GM18511 (cell line): Measurements from ENCODE around the gene ANO1.

ENCODE experiments used
- ATAC-seq: cut with Tn5 transposase; IDR thresholded peaks from one replicate; pipeline ENCODE4 v1.9.1; 2021; ENCODE audit warnings: mild to moderate bottlenecking, moderate library complexity; ENCODE audit not compliant: unreplicated experiment

Gene ANO1

DNA sequence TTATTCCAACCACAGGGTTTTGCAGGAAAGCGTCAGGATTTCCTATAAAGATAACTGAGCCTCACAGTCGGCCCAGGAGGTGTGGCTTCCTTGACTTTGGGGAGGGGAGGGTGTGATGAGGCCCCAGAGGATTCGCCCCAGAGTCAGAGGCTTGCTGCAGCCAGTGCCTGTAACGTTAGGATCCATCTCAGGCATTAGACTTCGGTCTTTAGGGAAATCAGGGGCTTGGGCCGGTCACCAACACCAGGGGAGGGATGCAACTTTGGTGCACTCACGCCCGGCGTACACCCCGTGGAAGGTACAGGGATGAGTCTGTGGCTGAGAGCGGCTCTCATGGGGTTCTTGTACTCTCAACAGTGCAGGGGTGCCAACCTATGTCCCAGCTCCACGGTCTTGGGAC lies 5.7 kb upstream of the ANO1 start:
- no peak for ATAC-seq

DNA sequence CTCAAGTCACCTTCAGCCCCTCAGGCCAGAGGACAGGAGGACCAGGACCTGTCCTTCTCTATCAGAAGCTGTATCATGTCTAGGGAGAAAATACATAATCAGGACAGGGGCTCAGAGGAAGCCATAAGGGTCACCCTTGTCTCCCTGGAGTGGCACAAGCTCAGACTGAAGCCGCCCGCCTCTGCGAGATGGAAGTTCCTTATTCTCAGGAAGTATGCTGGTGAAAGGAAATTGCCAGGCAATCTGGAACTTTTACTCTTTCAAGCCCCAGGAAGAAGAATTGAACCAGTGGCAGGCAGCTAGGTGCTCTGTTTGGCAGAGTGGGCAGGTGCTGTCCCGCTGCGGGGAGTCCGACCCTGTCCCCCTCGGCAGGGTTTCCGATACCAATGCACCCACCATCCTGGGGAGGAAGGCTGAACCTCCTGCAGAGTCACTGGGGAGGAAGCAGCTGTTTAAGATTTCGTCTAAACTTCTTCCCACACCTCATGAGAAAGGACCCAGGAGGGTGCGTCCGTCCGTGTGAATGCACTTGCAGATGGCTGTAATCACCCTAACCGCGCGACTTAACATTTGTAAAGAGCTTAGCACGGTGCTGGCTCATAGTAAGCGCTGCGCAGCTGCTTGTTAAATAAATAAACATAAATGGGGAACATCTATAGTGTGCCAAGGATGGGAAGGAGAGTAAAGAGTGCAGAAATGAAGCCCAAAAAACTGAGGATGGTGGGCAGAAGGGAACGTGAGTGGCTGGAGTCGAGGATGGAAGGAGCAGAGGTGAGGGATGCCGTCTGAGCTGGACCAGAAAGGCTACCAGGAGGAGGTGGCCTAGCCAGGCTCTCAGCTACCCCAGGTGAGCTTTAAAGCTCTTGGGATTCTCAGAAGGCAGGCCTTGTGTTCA lies 5.0 kb upstream of the ANO1 start:
- ATAC-seq = no peak

DNA sequence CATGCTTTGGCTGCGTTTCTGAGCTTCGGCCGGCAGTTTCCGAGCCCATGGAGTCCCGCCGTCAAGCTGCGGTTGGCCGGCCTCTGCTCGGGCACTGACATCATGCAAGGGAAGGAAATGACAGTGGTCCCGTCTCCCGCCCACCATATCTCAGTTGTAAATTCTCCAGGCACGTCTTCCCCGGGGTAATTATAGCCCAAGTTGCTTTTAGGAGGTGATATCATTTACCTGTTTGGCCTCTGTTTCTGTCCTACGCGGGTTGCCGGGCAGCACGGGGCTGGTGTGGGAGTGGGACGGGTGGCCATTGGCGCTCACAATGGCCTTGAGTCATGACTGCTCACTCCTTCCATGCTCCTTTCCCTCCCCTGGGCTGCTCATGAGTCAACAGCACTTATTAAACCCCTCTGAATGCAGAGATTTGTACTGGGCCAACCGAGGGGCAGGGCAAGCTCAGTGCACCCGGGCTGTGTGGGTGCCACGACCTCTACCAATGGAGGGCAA lies 4.2 kb upstream of the ANO1 start:
- ATAC-seq = no peak

DNA sequence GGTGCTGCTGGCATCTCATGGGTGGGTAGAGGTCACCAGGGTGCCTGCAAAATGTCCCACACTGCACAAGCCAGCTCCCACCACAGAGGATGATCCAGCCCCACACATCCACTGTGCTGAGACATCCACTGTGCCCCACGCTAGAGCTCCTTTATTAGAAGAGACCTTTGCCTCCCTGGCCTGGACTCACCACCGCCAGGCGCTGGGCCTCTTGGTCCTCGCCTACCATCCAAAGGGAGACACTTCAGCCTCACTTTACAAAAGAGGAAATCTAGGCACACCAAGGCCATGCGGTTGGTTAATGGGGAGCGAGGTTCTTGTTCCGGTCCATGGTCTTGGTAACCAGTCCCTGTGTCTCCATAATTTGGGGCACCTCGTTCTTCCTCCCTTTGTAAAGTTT lies 3.4 kb upstream of the ANO1 start:
- no peak for ATAC-seq

DNA sequence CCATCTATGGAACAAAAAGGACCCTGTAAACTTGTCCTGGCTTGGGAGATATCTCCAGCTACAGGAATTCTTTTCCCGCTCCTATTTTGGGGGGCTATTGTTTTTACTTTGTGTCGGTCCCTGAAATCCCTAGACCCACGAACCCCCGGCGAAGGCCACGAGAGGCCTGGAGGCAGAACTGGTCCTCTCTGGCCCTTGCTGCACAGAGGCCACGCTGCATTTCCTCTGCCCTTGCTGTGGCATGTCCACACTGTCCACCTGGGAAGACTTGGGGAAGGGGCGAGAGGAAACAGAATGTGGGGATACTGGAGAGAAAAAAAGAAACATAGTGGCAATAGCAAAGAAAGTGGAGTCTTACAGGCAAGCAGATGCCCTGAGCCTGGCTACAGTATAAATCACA lies 2.3 kb upstream of the ANO1 start:
- no peak for ATAC-seq

DNA sequence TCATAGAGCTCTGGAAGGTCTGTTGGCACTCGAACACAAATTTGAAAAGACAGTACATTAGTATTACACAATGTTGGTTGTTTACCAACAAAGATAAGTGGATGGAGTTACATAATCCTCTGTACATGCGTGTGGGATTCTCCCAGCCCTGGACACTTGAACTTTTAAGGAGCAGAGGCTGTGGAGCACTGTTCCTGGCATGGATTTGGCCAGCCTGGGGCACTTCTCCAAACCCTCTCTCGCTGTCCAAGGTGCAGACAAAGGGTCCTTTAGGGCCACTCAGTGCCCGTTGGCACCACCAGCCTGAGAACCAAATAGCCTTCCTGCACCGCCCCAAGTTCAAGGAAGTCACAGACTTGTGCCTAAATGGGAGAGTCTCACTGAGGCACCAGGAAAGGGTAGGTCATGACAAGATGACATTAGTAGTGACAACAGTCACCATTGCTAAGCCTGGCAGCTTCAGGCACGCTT lies 1.6 kb upstream of the ANO1 start:
- ATAC-seq = no peak

DNA sequence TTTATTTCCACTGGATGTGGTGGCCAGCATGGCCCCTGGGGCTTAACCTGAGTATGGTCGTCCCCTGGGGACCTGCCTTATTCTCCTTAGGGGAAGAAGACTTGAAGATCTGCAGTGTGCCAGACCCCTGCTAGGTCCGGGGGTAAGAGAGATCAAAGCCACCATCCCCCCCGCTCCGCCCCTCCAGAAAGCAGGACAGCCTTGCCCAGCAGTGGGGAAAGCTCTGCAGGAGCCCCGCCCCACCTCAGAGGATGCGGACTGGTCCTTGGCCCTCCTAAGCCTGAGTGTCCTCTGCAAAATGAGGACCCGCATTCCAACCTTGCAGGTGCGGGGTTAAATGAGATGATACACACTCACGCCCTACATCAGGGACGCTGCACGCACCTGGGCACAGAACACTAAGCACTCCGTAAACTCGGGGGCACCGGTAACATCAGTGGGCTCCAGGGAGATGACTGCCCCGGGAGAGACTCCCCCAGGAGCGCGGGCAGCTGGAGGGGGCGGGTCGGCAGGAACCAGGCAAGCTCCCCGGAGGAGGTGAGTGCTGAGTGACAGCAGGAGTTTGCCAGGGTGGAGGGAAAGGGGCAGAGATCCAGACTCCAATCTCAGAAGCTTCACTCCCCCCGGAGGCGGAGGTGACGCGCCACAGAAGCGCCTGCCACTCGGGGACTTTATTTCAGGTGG lies 564 bp upstream of the ANO1 start:
- no peak for ATAC-seq

DNA sequence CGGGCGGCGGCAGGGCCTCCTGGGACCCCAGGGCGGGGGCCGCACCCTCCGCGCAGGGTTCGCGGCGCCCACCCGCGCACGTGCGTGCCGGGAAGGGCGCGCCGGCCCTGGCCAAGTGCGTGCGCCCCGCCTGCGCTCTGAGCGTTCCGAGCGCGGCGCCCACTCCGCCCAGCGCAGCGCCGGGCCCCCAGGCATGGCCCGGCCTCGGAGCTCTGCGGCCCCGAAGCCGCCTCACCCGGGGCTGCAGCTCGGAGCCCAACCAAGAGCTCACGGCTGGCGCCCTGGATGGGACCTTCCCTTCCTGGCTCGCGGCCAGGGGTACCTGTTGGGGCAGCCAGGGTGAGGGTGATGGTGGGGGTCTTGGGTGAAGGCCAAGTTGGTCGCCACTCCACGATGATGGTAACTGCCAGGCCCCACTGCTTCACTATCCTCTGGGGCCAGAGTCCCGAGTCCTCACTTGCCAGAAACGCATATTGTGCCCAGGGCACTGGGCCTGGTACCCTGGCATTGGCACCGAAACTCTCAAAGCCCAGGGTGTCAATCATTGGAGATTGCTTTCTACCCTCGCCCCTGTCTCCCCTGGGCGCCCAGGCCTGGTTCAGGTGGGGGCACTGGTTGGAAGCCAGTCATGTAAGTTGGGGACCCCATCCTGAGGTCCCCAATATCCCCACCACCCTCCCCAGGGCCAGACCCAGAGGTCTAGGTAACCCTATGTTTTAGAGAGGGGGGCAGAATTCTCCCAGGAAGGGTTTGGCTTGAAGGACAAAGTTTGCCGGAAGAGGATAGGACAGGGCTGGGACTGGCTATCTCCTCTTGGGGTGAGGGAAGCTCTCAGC lies 882 bp downstream of the ANO1 start:
- no peak for ATAC-seq

DNA sequence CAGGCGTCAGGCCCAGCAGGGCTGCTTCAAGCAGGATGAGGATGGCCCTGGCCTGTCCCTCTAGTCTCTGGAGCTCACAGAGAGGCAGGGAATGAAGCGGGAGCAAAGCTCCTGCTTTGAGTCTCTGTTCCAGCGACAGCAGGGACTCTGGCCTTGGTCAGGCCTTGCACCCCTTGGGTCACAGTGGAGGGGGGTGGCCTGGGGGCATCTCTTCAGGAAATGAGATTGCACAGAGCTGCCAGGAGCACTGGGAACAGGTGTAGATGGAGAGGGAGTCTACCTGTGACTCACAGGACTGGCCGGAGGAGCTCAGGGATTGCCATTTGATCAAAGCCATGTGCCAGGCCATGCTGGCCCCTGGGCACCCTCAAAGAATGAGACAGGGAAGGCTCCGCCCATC lies 1.6 kb downstream of the ANO1 start:
- no peak for ATAC-seq

DNA sequence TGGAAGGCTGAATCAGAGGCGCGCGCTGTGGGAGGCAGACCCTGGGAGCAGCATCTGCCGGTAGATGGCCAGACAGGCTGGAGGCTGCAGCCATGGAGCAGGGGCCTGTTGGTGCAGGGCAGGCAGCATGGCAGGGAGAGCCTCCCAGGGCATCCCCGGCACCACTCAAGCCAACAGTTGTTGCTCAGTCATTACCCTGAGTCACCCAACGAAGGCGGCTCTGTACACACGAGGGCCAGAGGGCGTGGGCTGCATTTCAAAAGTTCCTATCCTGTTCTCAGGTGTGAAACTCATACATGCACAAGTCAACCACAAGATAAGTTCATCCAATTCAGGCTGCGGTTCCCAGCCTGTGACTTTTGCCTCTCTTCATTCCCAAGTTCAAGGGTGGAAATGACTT lies 2.6 kb downstream of the ANO1 start:
- ATAC-seq = no peak

DNA sequence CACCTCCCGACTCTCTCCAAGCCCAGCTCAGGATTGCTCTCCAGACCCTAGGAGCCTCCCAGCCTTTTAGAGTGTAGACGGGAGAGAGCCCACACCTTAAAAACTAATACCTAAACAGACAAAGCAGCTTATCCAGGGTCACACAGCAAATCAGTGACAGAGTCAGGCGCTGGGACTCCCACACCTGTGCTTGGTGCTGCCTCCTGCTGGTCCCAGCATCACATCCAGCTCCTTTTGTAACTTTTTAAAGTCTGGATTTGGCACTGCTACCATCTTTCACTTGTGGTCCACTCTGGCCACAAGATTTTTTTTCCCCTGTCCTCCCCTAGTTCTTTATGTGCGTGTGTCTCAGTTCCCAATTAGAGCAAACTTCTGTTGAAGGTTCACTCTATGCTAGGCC lies 4.7 kb downstream of the ANO1 start:
- no peak for ATAC-seq

DNA sequence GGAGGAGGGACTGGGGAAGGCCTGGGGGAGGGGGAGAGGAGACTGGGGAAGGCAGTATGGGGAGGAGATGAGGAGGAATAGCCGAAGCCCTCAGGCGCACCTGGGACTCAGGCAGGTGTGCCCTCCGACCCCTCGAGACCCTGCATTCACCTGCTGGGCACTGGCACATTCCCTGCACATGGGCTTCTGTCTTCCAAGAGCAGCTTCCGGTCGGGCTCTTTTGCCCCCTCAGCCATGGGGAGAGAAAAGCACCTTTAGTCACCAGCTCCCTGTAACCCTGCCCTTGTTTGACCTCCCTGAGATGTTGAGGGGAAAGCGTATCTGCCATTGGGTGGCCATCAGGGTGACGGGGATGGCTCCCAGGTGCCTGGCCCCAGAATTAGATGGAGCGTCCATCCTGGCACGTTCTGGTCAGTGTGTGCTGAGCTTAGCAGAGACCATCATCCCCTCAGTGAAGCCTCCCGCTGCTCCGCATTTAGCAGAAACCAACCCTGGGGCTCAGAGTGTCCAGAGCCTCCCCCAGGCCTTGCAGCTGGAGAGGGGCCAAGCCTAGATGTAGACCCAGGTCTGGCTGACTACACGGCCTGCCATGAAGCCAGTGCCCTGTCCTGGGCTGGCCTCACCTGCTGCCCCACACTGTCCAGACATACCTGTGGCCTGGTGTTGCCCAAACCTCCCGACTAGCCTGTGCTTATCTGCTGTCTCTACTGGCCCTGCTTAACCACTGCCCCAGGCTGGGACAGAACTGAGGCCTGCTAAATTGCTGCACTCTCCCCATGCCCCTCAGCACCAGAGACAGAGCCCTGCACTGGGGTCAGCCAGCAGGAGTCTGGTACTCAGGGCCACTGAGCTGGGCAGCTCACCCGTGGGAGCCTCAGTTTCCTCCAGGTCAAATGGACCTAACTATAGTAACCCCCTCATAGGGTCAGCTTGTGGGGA lies 6.2 kb downstream of the ANO1 start:
- no peak for ATAC-seq

DNA sequence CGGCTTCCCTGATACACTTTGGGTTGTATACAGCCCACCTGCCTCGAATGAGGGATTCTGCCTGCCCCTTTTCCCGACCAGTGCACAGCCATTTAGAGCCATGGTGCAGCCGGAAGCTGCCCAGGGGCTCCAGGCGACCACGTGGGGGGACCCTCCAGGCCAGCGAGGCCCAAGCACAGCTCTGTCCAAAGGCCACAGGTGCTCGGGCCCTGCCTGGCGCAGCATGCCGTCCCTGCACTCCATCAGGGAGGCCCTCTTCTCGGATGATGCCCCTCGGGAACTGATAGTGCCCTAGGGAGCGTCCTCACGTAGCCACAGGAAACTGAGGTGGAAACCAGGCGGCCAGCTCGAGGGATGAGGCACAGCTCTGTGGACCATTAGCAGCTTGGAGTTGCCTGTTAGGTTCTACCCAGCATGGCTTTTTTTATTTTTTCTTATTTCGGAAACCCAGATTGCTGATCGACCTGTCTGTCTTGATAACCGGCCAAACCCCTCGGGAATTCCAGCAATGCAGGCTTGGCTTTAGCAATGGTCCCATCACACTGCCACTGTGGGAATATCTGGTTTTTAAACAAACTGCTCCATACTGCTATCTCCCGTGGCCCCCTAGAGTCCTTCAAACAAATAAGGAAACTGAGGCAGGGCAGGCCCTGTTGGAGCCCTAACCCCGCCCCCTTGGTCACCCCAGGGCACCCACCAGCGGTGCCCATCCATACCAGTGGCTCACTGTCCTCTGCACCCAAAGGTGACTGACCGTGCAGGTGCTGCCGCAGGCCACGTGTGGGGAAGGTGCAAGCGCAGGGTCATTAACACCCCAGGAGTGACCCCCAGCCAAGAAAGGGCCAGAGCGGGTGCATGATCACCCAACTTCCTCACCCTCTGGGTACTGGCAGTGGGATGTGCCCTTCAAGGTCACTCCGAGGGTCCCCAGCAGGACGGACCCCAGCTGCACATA lies 8.0 kb downstream of the ANO1 start:
- no peak for ATAC-seq

DNA sequence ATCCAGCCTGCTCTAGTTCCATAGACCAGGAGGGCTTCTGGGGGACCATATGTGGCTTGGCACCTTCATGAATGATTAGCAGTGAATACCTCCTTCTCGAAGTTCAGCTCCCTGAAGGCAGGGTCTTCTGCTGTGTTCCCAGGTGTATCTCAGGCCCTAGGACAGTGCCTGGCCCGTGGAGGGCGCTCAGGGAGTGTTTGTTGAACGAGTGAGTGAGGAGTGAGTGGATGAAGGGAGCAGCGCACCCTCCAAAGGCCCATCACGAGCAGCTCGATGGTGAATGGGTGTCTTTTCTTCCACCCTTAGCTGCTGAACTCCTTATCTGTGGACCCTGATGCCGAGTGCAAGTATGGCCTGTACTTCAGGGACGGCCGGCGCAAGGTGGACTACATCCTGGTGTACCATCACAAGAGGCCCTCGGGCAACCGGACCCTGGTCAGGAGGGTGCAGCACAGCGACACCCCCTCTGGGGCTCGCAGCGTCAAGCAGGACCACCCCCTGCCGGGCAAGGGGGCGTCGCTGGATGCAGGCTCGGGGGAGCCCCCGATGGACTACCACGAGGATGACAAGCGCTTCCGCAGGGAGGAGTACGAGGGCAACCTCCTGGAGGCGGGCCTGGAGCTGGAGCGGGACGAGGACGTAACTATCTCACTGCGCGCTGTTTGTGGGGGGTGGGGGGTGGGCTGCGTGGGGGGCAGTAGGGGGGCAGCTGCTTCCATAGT lies 9.5 kb downstream of the ANO1 start:
- no peak for ATAC-seq

DNA sequence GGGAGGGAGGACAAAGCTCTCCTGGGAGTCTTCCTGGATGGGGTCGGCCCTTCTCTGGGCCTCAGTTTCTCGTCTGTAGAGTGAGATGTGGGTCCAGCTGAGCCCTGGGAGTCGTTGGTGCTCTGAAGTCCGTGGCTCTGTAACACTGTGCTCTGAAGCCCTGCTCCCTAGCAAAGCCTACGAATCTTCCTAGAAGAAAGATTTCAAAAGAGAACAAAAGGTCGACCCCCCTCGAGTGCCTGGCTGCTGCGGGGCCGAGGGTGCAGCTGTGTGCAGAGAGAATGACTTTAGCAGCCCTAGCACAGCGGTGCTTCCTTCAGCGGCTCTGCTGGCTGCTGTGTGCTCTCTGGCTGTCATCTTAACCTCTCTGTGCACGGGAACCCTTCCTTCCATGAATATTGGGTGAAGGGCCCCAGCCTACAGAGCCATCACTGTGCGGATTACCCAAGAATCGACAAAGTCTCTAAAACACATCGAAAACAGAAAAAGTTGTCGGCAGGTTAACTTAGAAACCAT lies 10.7 kb downstream of the ANO1 start:
- no peak for ATAC-seq

DNA sequence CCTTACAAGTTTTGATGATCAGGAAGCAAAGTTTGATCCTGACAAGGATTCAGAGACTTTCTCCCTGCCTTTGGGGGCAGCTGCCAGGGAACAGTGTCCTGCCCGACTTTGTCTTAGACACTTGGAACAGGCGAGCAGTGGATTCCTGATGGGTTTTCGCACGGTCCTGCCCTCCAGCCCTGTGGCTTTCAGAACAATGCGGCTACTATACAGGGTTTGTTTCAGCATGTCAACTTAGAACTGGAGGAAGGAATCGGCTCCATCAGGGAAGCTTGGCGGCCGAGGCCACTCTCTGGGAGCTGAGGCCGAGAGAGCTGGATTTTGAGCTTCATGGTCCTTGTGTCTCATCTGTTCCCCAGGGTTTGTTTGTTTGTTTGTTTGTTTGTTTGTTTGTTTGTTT lies 11.5 kb downstream of the ANO1 start:
- no peak for ATAC-seq

DNA sequence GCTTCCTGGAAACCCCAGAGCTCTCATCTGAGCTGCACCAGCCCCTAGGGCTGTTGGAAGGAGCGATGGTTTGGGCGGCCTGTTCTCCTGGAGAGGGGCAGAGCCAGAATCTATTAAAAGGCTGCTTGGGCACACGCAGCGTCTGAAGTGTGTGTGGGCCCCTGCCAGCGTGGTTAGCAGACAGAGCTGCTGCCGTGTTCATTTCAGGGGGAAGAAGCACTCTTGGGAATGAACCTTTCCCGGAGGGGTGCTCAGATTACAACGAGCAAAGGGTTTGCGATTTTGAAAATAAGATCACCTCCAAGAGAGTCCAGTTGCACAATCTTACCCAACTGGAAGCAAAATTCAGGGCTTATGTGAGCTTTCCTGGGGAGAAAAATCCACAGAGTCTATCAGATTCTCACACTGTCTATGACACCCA lies 12.9 kb downstream of the ANO1 start:
- no peak for ATAC-seq

DNA sequence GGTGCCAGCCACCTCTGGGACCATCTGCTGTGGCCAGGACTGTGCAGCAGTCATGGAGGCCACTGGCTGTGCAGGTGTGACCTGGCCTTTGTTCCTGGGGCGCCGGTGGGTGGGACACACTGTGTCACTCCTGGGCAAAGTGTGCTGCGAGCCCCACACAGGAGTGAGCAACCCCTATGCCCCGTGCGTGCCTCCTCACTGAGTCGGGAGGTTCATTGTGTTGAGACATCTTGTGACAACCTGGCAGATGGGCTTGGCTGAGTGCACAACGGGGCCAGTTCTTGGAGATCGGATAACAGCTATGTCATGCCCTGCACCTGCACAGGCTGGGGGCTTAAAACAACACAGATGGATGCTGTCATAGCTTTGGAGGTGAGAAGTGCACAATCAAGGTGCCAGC lies 13.5 kb downstream of the ANO1 start:
- ATAC-seq = no peak
